Neutrophil (primary cell): Measurements from ENCODE around the gene GTF2B.
"Not testable (repeated sequence)": the region's sequence is repeated elsewhere in the genome, so short reads cannot be mapped to it uniquely, and the experiment has no call there.

Experiments
- H3K27ac ChIP-seq: fragments of 200-600 bp; sonication (generic); 2 replicates; pipeline ENCODE4 v1.5.1; 2016; ENCODE audit warnings: mild to moderate bottlenecking, moderate library complexity
- H3K27me3 ChIP-seq: fragments of 200-600 bp; sonication (generic); 2 replicates; pipeline ENCODE4 v1.6.0; 2016; ENCODE audit warnings: mild to moderate bottlenecking
- H3K36me3 ChIP-seq: fragments of 200-600 bp; sonication (generic); 2 replicates; pipeline ENCODE4 v1.5.1; 2017
- H3K4me1 ChIP-seq, 2 experiments: fragments of 200-600 bp in 1 of 2; sonication (generic) in 1 of 2; 1 replicate in 1 of 2; 2 replicates in 1 of 2; pipeline versions ENCODE4 v1.5.1 to v1.6.1; 2013 to 2016; ENCODE audit warnings: low read depth in 1 of 2, low read length in 1 of 2, mild to moderate bottlenecking in 1 of 2, moderate library complexity in 1 of 2; ENCODE audit not compliant: control insufficient read depth in 1 of 2, insufficient read depth in 1 of 2
- H3K4me3 ChIP-seq, 2 experiments: fragments of 200-600 bp in 1 of 2; sonication (generic) in 1 of 2; 1 replicate in 1 of 2; 2 replicates in 1 of 2; pipeline ENCODE4 v1.5.1; 2013 to 2016; ENCODE audit warnings: low read depth in 1 of 2, low read length in 1 of 2, mild to moderate bottlenecking in 1 of 2, moderate library complexity in 1 of 2
- H3K9me3 ChIP-seq: fragments of 200-600 bp; sonication (generic); 2 replicates; pipeline ENCODE4 v1.5.1; 2016
- CTCF ChIP-seq: fragments of 200-600 bp; sonication (generic); IDR thresholded peaks from 2 replicates; pipeline ENCODE4 v1.5.1; 2016; ENCODE audit warnings: antibody characterized with exemption

Gene GTF2B

GRCh38 chr1:88825721-88826120, 65.6 kb downstream of the GTF2B start:
- no peaks in the 10 kb centered on the region for H3K27me3 ChIP-seq
- H3K36me3 ChIP-seq: peaks cover 48% of the 10 kb centered on the region
- H3K27ac ChIP-seq: no peak overlapping the region
- no peak for TF ChIP-seq CTCF
- H3K4me3 ChIP-seq: no peak overlapping the region
- H3K4me1 ChIP-seq: peaks cover 6% of the 10 kb centered on the region in 2 experiments
- H3K9me3 ChIP-seq: no peaks in the 10 kb centered on the region

- not testable (repeated sequence) for H3K27ac ChIP-seq, H3K4me3 ChIP-seq, H3K9me3 ChIP-seq, H3K27me3 ChIP-seq, H3K4me1 ChIP-seq
- H3K36me3 ChIP-seq: peaks cover 40% of the 10 kb centered on the region
These were observed 71.7 kb downstream of the GTF2B start for GRCh38 chr1:88819642-88820041.

- H3K4me3 ChIP-seq: no peak overlapping the region
- no peaks in the 10 kb centered on the region for H3K9me3 ChIP-seq
- H3K27me3 ChIP-seq: no peaks in the 10 kb centered on the region
- peaks cover 11 to 15% of the 10 kb centered on the region in 2 experiments for H3K4me1 ChIP-seq
- peaks cover 54% of the 10 kb centered on the region for H3K36me3 ChIP-seq
- H3K27ac ChIP-seq: no peak overlapping the region
- no peak for TF ChIP-seq CTCF
These were observed 77.9 kb downstream of the GTF2B start for GRCh38 chr1:88813471-88813870.

GRCh38 chr1:88812366-88812765, 79.0 kb downstream of the GTF2B start:
- Histone ChIP-seq H3K27me3 (no peaks in the 10 kb centered on the region), H3K36me3 (peaks cover 62% of the 10 kb centered on the region)
- TF ChIP-seq CTCF: no peak

GRCh38 chr1:88803444-88803843, 87.9 kb downstream of the GTF2B start:
- peaks cover 41% of the 10 kb centered on the region for H3K36me3 ChIP-seq
- H3K9me3 ChIP-seq: no peaks in the 10 kb centered on the region
- no peak overlapping the region for H3K27ac ChIP-seq
- H3K4me1 ChIP-seq: peaks cover 34 to 35% of the 10 kb centered on the region in 2 experiments
- no peaks in the 10 kb centered on the region for H3K27me3 ChIP-seq
- no peak for TF ChIP-seq CTCF
- H3K4me3 ChIP-seq: no peak overlapping the region

More at GRCh38 chr1:88812366-88812765, 79.0 kb downstream of the GTF2B start:
- Histone ChIP-seq H3K9me3 (no peaks in the 10 kb centered on the region), H3K27ac (no peak overlapping the region), H3K4me1 (peaks cover 11 to 15% of the 10 kb centered on the region in 2 experiments), H3K4me3 (no peak overlapping the region)

- H3K36me3 ChIP-seq: peaks cover 38% of the 10 kb centered on the region
- no peaks in the 10 kb centered on the region for H3K27me3 ChIP-seq
- TF ChIP-seq CTCF: no peak
- peaks cover 34 to 35% of the 10 kb centered on the region in 2 experiments for H3K4me1 ChIP-seq
- no peaks in the 10 kb centered on the region for H3K9me3 ChIP-seq
- peak overlapping the region; percentile 79 for H3K27ac ChIP-seq
- H3K4me3 ChIP-seq: no peak overlapping the region
These were observed 88.4 kb downstream of the GTF2B start for GRCh38 chr1:88802950-88803349.
